GM06990 (cell line): Measurements from ENCODE around the gene C8B.

ENCODE experiments used
- DNase-seq: peaks from one replicate; pipeline ENCODE4 v3.0.0-alpha.2; 2011; ENCODE audit not compliant: insufficient read length; ENCODE audit errors: extremely low read depth
- H3K27me3 ChIP-seq: replicated peaks from 2 replicates; pipeline ENCODE4 v1.6.0; 2011; ENCODE audit warnings: low read length; ENCODE audit not compliant: control insufficient read depth, insufficient read depth
- H3K36me3 ChIP-seq: 2 replicates; pipeline ENCODE4 v1.5.1; 2011; ENCODE audit warnings: low read length; ENCODE audit not compliant: control insufficient read depth, insufficient read depth
- H3K4me3 ChIP-seq: replicated peaks from 2 replicates; pipeline ENCODE4 v1.5.1; 2011; ENCODE audit warnings: low read depth, mild to moderate bottlenecking, control low read depth, low read length
- CTCF ChIP-seq: IDR thresholded peaks from 2 replicates; pipeline ENCODE4 v1.5.1; 2011; ENCODE audit warnings: low read length, control low read depth, mild to moderate bottlenecking, inconsistent platforms; ENCODE audit not compliant: insufficient read depth, poor library complexity, severe bottlenecking

Gene C8B

DNA sequence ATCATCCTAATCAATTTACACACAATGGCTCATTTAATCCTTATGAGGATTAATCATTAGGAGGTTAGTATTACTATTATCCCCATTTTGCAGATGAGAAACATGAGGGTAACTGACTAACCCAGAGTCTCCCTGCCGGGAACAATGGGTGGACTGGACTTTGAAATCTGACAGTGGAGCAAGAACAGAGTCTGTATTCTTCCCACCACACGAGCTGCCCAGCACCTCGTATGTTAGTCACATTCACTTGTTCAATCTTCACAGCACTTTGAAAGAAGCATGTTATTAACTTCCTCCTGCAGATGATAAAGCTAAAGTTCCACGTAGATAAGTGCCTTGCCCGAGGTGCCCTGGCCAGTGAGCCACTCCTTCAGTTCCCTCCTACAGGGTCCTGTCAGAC lies 12.4 kb downstream of the C8B start:
- no peak for DNase-seq
- Histone ChIP-seq H3K36me3 (no peaks in the 10 kb centered on the region), H3K4me3 (no peak overlapping the region), H3K27me3 (no peaks in the 10 kb centered on the region; the same call in 1 of the 2 replicates)
- no peak for TF ChIP-seq CTCF

- H3K27me3 ChIP-seq, result no peaks in the 10 kb centered on the region; the same call in 1 of the 2 replicates
- H3K4me3 ChIP-seq, result no peak overlapping the region
- DNase-seq, result no peak
- TF ChIP-seq CTCF, result no peak
- no peaks in the 10 kb centered on the region for H3K36me3 ChIP-seq
Observed at GRCh38 chr1:56952501-56952900, 13.3 kb downstream of the C8B start.

DNA sequence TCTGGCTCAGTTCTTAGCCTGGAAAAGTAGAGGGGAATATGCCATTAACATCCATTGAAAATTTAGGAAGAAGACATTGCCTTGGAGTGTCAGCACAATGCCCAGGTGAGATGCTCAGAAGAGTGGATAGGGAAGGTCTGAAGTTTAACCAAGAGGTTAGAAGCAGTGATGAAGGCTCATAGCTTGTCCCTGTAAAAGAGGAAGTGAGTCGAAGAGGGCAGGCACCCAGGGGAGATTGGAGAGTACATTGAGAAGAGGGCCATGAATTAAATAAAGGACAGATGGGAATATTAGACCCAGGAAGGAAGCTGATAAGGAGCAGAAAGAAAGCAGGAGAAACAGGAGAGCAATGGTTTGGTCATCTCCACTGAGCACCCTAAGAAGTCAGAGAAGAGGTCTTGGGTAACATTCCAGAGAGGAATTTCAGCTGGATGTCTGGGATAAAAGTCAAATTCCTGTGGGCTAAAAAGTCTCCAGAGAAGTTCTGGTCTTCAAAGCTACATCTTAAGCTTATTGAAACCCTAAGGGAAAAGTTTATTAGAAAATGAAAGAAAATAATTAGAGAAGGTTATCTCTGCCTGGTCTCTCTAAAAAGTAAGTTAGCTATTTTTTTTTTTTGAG lies 17.3 kb downstream of the C8B start:
- Histone ChIP-seq H3K36me3 (no peaks in the 10 kb centered on the region), H3K4me3 (no peak overlapping the region), H3K27me3 (no peaks in the 10 kb centered on the region; the same call in 1 of the 2 replicates)
- no peak for DNase-seq
- no peak for TF ChIP-seq CTCF

DNA sequence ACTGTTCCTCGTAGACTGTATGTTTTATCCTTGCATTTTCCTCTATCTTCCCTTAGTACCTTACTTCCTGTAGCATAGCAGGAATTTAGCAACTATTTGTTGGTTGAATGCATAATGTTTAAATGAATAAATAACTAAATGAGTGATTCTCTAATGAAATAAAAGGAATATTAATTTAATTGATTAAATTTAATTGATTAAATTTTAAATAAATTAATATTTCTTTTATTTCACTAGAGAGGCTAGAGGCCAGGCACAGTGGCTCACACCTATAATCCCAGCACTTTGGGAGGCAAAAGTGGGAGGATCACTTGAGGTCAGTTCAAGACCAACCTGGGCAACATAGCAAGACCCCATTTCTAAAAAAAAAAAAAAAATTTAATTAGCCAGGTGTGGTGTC lies 25.8 kb downstream of the C8B start:
- H3K27me3 ChIP-seq, result no peaks in the 10 kb centered on the region

GRCh38 chr1:56939209-56939608 lies 26.6 kb downstream of the C8B start:
- Histone ChIP-seq H3K36me3 (no peaks in the 10 kb centered on the region), H3K27me3 (no peaks in the 10 kb centered on the region), H3K4me3 (no peak overlapping the region)
- DNase-seq, result no peak
- no peak for TF ChIP-seq CTCF

More for the DNA sequence above, 25.8 kb downstream of the C8B start:
- no peak for TF ChIP-seq CTCF
- Histone ChIP-seq H3K4me3 (no peak overlapping the region), H3K36me3 (no peaks in the 10 kb centered on the region)
- no peak for DNase-seq

- no peak for DNase-seq
- no peaks in the 10 kb centered on the region for H3K27me3 ChIP-seq
- no peak overlapping the region for H3K4me3 ChIP-seq
- H3K36me3 ChIP-seq, result no peaks in the 10 kb centered on the region
- TF ChIP-seq CTCF, result no peak
Observed at GRCh38 chr1:56938646-56939045, 27.2 kb downstream of the C8B start.
